ENCODE results near the gene PPP1R9B.

DNA sequence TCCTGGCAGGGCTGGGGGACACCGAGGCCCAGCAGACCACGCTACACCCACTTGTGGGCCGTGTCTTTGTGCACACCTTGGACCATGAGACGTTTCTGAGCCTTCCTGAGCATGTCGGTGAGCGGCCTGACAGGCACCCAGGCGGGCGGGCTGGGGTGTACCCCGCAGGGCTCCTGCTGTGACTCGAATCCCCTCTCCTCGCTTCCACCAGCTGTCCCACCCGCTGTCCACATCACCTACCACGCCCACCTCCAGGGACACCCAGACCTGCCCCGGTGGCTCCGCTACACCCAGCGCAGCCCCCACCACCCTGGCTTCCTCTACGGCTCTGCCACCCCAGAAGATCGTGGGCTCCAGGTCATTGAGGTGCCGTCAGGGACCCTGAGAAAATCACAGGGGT lies 16.9 kb upstream of the PPP1R9B start:
- TF ChIP-seq, protein P1, sequence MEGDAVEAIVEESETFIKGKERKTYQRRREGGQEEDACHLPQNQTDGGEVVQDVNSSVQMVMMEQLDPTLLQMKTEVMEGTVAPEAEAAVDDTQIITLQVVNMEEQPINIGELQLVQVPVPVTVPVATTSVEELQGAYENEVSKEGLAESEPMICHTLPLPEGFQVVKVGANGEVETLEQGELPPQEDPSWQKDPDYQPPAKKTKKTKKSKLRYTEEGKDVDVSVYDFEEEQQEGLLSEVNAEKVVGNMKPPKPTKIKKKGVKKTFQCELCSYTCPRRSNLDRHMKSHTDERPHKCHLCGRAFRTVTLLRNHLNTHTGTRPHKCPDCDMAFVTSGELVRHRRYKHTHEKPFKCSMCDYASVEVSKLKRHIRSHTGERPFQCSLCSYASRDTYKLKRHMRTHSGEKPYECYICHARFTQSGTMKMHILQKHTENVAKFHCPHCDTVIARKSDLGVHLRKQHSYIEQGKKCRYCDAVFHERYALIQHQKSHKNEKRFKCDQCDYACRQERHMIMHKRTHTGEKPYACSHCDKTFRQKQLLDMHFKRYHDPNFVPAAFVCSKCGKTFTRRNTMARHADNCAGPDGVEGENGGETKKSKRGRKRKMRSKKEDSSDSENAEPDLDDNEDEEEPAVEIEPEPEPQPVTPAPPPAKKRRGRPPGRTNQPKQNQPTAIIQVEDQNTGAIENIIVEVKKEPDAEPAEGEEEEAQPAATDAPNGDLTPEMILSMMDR (IDR thresholded peaks at IDR 0.05; ENCODE audit: borderline replicate concordance, extremely low read depth, low read length, poor library complexity, severe bottlenecking): no peak
- TF ChIP-seq EZH2 (IDR thresholded peaks at IDR 0.05; ENCODE audit: borderline replicate concordance, low read depth, low read length, severe bottlenecking): no peak
